ENCODE results near the gene MYZAP. TPM values are rescaled to one million over a fixed set of nuclear protein-coding genes. Genes with fewer than 3 reads are reported as not detected.

The MYZAP gene
- polyA plus RNA-seq, 2 of the 4 experiments (the other 2 are of a cell fraction), result 1.2 to 2.4 TPM

DNA sequence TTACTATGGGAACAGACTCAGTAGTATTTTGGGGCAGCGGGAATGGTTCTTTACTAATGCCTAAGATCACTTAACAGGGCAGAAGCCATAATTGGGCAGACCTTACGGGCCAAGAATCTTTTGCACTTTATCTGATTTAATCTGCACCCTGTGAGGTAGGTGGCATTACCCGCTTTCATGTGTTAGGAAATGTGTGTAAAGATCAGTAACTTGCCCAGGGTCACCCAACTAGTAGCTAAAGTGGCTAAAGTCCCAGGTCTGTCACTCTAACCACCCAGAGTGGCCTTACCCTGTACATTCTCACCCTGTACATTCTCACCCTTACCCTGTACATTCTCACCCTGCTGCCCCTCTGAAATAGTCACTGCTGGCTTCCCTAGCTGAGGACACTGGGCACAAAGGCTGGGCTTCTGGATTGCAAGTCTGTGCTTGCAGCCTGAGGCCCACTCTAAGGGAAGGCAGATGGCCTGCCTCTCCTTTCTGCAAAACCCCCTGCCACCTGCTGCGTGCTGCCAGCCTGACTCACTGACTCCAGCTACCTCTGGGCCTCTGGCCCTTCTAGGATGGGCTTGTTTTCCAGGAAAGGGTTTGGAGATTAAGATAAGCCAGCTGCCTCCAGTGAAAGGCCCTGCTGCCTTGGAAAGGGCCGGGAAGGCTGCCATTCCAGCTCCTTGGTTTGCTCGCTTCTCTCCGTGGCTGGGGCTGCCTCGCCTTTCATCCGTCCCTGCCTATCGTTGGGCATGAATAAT is 37.5 kb upstream of the MYZAP start:
- POLR2A ChIA-PET, result no interaction called here
- H3K27ac ChIP-seq, result peak overlapping the region in 1 of 2 experiments; percentile 87; a peak in 3 of 6 replicates
- 87% methylated on average over 10 of the region's 10 CpGs for WGBS (ENCODE audit: missing lambda C conversion rate)
- H3K4me2 ChIP-seq, result no peak overlapping the region
- H3K9me3 ChIP-seq, result no peaks in the 10 kb centered on the region
- no peak for FAIRE-seq
- CTCF ChIA-PET, result interaction anchor here (0.9 to 23.4 kb wide), 9 partner anchors 2 to 517 kb away, joined by 3 to 475 read pairs (median 6); no protein-coding TSS in a partner anchor
- H3K4me1 ChIP-seq, result peaks cover 26% of the 10 kb centered on the region
- TF ChIP-seq POLR2AphosphoS2 (conservative IDR thresholded peaks at IDR 0.05; ENCODE audit: low read length) (no peak), SREBF2 (IDR thresholded peaks at IDR 0.05) (no peak), JUNB (IDR thresholded peaks at IDR 0.05) (no peak), RNF2 (IDR thresholded peaks at IDR 0.05; ENCODE audit: borderline replicate concordance, low read depth) (no peak), NR3C1 (IDR thresholded peaks at IDR 0.05) (no peak), HOXB13 (CRISPR knock-in tag; IDR thresholded peaks at IDR 0.05; ENCODE audit: low read depth) (no peak), ZC3H11A (IDR thresholded peaks at IDR 0.05) (no peak)
- TF ChIP-seq, protein P1, sequence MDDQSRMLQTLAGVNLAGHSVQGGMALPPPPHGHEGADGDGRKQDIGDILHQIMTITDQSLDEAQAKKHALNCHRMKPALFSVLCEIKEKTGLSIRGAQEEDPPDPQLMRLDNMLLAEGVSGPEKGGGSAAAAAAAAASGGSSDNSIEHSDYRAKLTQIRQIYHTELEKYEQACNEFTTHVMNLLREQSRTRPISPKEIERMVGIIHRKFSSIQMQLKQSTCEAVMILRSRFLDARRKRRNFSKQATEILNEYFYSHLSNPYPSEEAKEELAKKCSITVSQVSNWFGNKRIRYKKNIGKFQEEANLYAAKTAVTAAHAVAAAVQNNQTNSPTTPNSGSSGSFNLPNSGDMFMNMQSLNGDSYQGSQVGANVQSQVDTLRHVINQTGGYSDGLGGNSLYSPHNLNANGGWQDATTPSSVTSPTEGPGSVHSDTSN (IDR thresholded peaks at IDR 0.05), result no peak
- H3K4me3 ChIP-seq, result no peak overlapping the region
- ATAC-seq, result no peak
- no peak for DNase-seq (ENCODE audit: low read depth in 1 of 2, low spot score in 1 of 2)

DNA sequence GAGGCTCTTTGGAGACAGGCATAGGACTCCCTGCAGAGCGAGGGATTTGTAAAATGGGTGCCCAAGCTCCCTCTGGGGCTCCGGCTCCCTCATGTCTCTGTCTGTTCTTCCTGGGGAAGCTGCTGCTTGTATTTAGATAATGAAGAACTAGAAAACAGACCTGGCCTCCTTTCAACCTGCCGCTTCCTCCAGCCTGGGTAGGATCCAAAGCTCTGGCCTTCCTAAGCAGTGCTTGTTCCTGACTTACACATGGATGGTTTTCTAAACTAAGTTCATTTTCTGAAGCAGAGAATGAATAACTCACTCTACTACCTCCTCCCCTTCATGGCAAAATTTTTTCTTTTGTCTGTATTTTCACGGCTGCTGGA is 36.9 kb upstream of the MYZAP start:
- DNase-seq (ENCODE audit: low read depth in 1 of 2, low spot score in 1 of 2), result no peak
- H3K4me1 ChIP-seq, result peaks cover 26% of the 10 kb centered on the region
- H3K9me3 ChIP-seq, result no peaks in the 10 kb centered on the region
- FAIRE-seq, result no peak
- ChIA-PET CTCF (interaction anchor here (0.9 to 23.4 kb wide), 8 partner anchors 8 to 516 kb away, joined by 3 to 475 read pairs (median 4); no protein-coding TSS in a partner anchor), POLR2A (no interaction called here)
- H3K4me2 ChIP-seq, result no peak overlapping the region
- WGBS (ENCODE audit: missing lambda C conversion rate), result 85% methylated on average over 4 of the region's 4 CpGs
- H3K27ac ChIP-seq, result peak overlapping the region in 1 of 2 experiments; percentile 87; a peak in 3 of 6 replicates
- TF ChIP-seq, protein P2, sequence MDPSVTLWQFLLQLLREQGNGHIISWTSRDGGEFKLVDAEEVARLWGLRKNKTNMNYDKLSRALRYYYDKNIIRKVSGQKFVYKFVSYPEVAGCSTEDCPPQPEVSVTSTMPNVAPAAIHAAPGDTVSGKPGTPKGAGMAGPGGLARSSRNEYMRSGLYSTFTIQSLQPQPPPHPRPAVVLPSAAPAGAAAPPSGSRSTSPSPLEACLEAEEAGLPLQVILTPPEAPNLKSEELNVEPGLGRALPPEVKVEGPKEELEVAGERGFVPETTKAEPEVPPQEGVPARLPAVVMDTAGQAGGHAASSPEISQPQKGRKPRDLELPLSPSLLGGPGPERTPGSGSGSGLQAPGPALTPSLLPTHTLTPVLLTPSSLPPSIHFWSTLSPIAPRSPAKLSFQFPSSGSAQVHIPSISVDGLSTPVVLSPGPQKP (IDR thresholded peaks at IDR 0.05; ENCODE audit: low read depth, low read length), result no peak
- TF ChIP-seq, protein P3, sequence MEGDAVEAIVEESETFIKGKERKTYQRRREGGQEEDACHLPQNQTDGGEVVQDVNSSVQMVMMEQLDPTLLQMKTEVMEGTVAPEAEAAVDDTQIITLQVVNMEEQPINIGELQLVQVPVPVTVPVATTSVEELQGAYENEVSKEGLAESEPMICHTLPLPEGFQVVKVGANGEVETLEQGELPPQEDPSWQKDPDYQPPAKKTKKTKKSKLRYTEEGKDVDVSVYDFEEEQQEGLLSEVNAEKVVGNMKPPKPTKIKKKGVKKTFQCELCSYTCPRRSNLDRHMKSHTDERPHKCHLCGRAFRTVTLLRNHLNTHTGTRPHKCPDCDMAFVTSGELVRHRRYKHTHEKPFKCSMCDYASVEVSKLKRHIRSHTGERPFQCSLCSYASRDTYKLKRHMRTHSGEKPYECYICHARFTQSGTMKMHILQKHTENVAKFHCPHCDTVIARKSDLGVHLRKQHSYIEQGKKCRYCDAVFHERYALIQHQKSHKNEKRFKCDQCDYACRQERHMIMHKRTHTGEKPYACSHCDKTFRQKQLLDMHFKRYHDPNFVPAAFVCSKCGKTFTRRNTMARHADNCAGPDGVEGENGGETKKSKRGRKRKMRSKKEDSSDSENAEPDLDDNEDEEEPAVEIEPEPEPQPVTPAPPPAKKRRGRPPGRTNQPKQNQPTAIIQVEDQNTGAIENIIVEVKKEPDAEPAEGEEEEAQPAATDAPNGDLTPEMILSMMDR (IDR thresholded peaks at IDR 0.05), result no peak
- TF ChIP-seq FOSL2 (IDR thresholded peaks at IDR 0.05) (no peak), FOSL2 (CRISPR knock-in tag; IDR thresholded peaks at IDR 0.05) (no peak), EHMT2 (IDR thresholded peaks at IDR 0.05; ENCODE audit: low read depth) (no peak), RNF2 (IDR thresholded peaks at IDR 0.05; ENCODE audit: borderline replicate concordance, low read depth) (no peak)
- ATAC-seq, result no peak
- H3K4me3 ChIP-seq, result no peak overlapping the region

DNA sequence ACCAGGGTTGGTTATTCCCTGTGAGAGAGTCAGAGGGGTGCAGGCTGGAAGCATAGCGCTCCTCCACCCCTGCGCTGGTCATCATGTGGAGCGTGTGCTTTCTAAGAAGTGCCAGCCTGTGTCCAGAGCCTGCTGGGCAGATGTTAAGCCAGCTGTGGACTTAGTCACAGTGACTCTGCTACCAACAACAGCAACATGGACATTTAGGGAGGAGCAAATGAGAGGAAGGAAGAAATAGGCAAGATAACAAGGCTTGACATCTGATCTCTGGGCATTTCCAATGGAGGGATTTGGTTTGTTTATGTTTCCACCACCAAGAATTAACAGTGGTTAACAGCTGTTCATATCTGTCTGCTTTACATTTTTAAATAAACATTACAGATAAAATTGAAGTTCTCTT is 36.4 kb upstream of the MYZAP start:
- ATAC-seq (no peak), FAIRE-seq (no peak), DNase-seq (ENCODE audit: low read depth in 1 of 2, low spot score in 1 of 2) (no peak)
- 90% methylated on average over 2 of the region's 3 CpGs for WGBS (ENCODE audit: missing lambda C conversion rate)
- Histone ChIP-seq H3K27ac (peak overlapping the region in 1 of 2 experiments; percentile 87; a peak in 1 of 6 replicates), H3K9me3 (no peaks in the 10 kb centered on the region), H3K4me2 (no peak overlapping the region), H3K4me1 (peaks cover 30% of the 10 kb centered on the region), H3K4me3 (no peak overlapping the region)
- CTCF ChIA-PET, result interaction anchor here (0.9 to 23.4 kb wide), 5 partner anchors 10 to 213 kb away, joined by 3 to 475 read pairs (median 4); no protein-coding TSS in a partner anchor
- TF ChIP-seq BHLHE40 (IDR thresholded peaks at IDR 0.05; ENCODE audit: low read depth, low read length) (no peak), CHD2 (IDR thresholded peaks at IDR 0.05; ENCODE audit: low read length, partially characterized antibody) (no peak), ZFP36 (IDR thresholded peaks at IDR 0.05; ENCODE audit: borderline replicate concordance, partially characterized antibody) (no peak), ZNF302 (CRISPR knock-in tag; IDR thresholded peaks at IDR 0.05) (no peak), NR3C1 (IDR thresholded peaks at IDR 0.05) (no peak), NFE2L2 (conservative IDR thresholded peaks at IDR 0.05; ENCODE audit: low read length) (no peak), EHMT2 (IDR thresholded peaks at IDR 0.05; ENCODE audit: low read depth) (no peak), ZC3H11A (IDR thresholded peaks at IDR 0.05) (no peak), TP53 (CRISPR knock-in tag; IDR thresholded peaks at IDR 0.05) (no peak), FOSL2 (IDR thresholded peaks at IDR 0.05) (no peak), FOSL2 (CRISPR knock-in tag; IDR thresholded peaks at IDR 0.05) (no peak), RAD21 (conservative IDR thresholded peaks at IDR 0.05 in 1 of 2, IDR thresholded peaks at IDR 0.05 in 1 of 2) (no peak), HOXB5 (CRISPR knock-in tag; IDR thresholded peaks at IDR 0.05) (no peak), RNF2 (IDR thresholded peaks at IDR 0.05; ENCODE audit: borderline replicate concordance, low read depth) (no peak), HEYL (CRISPR knock-in tag; IDR thresholded peaks at IDR 0.05) (no peak)
- TF ChIP-seq, protein P4, sequence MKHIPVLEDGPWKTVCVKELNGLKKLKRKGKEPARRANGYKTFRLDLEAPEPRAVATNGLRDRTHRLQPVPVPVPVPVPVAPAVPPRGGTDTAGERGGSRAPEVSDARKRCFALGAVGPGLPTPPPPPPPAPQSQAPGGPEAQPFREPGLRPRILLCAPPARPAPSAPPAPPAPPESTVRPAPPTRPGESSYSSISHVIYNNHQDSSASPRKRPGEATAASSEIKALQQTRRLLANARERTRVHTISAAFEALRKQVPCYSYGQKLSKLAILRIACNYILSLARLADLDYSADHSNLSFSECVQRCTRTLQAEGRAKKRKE (CRISPR knock-in tag; IDR thresholded peaks at IDR 0.05; ENCODE audit: low read depth), result no peak
- TF ChIP-seq, protein P5, sequence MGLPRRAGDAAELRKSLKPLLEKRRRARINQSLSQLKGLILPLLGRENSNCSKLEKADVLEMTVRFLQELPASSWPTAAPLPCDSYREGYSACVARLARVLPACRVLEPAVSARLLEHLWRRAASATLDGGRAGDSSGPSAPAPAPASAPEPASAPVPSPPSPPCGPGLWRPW (IDR thresholded peaks at IDR 0.05), result no peak
- TF ChIP-seq, protein P6, sequence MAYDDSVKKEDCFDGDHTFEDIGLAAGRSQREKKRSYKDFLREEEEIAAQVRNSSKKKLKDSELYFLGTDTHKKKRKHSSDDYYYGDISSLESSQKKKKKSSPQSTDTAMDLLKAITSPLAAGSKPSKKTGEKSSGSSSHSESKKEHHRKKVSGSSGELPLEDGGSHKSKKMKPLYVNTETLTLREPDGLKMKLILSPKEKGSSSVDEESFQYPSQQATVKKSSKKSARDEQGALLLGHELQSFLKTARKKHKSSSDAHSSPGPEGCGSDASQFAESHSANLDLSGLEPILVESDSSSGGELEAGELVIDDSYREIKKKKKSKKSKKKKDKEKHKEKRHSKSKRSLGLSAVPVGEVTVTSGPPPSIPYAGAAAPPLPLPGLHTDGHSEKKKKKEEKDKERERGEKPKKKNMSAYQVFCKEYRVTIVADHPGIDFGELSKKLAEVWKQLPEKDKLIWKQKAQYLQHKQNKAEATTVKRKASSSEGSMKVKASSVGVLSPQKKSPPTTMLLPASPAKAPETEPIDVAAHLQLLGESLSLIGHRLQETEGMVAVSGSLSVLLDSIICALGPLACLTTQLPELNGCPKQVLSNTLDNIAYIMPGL (CRISPR knock-in tag; IDR thresholded peaks at IDR 0.05; ENCODE audit: borderline replicate concordance), result no peak
- POLR2A ChIA-PET, result no interaction called here
